Measurements from ENCODE around the gene JMJD4. TPM values are rescaled to one million over a fixed set of nuclear protein-coding genes. Genes with fewer than 3 reads are reported as not detected.

Gene JMJD4
- total and polyA plus RNA-seq, 2 of the 8 experiments (the other 6 are each of a cell fraction or from before 2014, with no cell fraction given): 13.2 to 23.3 TPM

- H3K18ac ChIP-seq (ENCODE audit: extremely low read depth, low read length): no peak overlapping the region
- no peak overlapping the region for H2BK15ac ChIP-seq (ENCODE audit: low read length)
- H3K9me3 ChIP-seq (ENCODE audit: insufficient read depth in 2 of 2, low read depth in 1 of 2, low read length in 1 of 2): no peaks in the 10 kb centered on the region
- H3K4me1 ChIP-seq (replicated peaks in 1 of 4; ENCODE audit: control insufficient read depth in 3 of 4, insufficient read depth in 4 of 4, low read length in 3 of 4): no peaks in the 10 kb centered on the region
- H4K8ac ChIP-seq (ENCODE audit: extremely low read depth, insufficient read depth, low read length): no peak overlapping the region; the same call in 1 of the 2 replicates
- no peak overlapping the region for H3K56ac ChIP-seq (replicated peaks; ENCODE audit: insufficient read length, low read depth, low read length)
- 88% methylated on average over 3 of the region's 8 CpGs; no CpG with 5 or more reads in 1 of the 2 experiments for WGBS, 2 experiments (ENCODE audit: extremely low coverage in 1 of 2, insufficient coverage in 1 of 2, insufficient read length in 1 of 2, insufficient replicate concordance in 2 of 2, low coverage in 1 of 2, low lambda C conversion rate in 2 of 2, missing lambda C conversion rate in 1 of 2)
- H3K4me3 ChIP-seq (ENCODE audit: extremely low read depth in 1 of 4, insufficient read depth in 2 of 4, low read depth in 3 of 4, low read length in 4 of 4): no peak overlapping the region
- CTCF ChIA-PET (ENCODE audit: partially characterized antibody): interaction anchor here (0.7 to 1.1 kb wide), 2 partner anchors 174 to 322 kb away, joined by 3 to 4 read pairs; no protein-coding TSS in a partner anchor
- H4K91ac ChIP-seq (replicated peaks; ENCODE audit: insufficient read length, low read length): no peak overlapping the region
- H3K9ac ChIP-seq (replicated peaks in 1 of 4; ENCODE audit: extremely low read depth in 1 of 4, low read depth in 3 of 4, low read length in 3 of 4): no peak overlapping the region
- no peaks in the 10 kb centered on the region for H3K79me2 ChIP-seq (ENCODE audit: control insufficient read depth in 1 of 2, insufficient read depth in 2 of 2, low read length in 2 of 2)
- no peak for DNase-seq (ENCODE audit: low read depth in 1 of 2, low spot score in 2 of 2)
- no peak overlapping the region for H2BK12ac ChIP-seq (ENCODE audit: low read depth, low read length)
- H3K23me2 ChIP-seq (ENCODE audit: low read depth, low read length): no peaks in the 10 kb centered on the region
- no peak overlapping the region for H3K14ac ChIP-seq (ENCODE audit: insufficient read length)
- H2BK20ac ChIP-seq (ENCODE audit: low read length): no peak overlapping the region
- H3K4ac ChIP-seq (replicated peaks; ENCODE audit: insufficient read length, low read depth, low read length): no peak overlapping the region
- no peak overlapping the region for H2AK5ac ChIP-seq (ENCODE audit: low read depth, low read length)
- POLR2A ChIA-PET (ENCODE audit: partially characterized antibody): no interaction called here
- H3K79me1 ChIP-seq (ENCODE audit: low read depth, low read length): peaks cover 10% of the 10 kb centered on the region
- H4K5ac ChIP-seq (ENCODE audit: insufficient read length, low read depth, low read length): no peak overlapping the region
- H4K20me1 ChIP-seq (replicated peaks in 1 of 2; ENCODE audit: control insufficient read depth in 1 of 2, insufficient read depth in 2 of 2, low read length in 2 of 2): peaks cover 0 to 22% of the 10 kb centered on the region in 2 experiments
- H3K23ac ChIP-seq (ENCODE audit: insufficient read length): no peak overlapping the region
- H3K27ac ChIP-seq (ENCODE audit: low read depth, low read length): no peak overlapping the region
- H3K36me3 ChIP-seq (ENCODE audit: control insufficient read depth in 2 of 4, insufficient read depth in 4 of 4, low read length in 3 of 4): peaks cover 6 to 20% (median 19%) of the 10 kb centered on the region in 4 experiments; a peak in 6 of 8 replicates
- H3K4me2 ChIP-seq (ENCODE audit: insufficient read depth in 1 of 2, low read depth in 2 of 2, low read length in 2 of 2): no peak overlapping the region
- no peak for FAIRE-seq
- no peaks in the 10 kb centered on the region for H3K27me3 ChIP-seq (replicated peaks in 1 of 4; ENCODE audit: control insufficient read depth in 3 of 4, extremely low read depth in 1 of 4, insufficient read depth in 3 of 4, low read length in 3 of 4)
- no peak overlapping the region for H2BK5ac ChIP-seq (ENCODE audit: low read depth, low read length)
- no peak overlapping the region for H2AFZ ChIP-seq (ENCODE audit: low read length)
- H2BK120ac ChIP-seq (replicated peaks; ENCODE audit: low read depth, low read length): no peak overlapping the region
Measured at GRCh38 chr1:227771326-227771725, 36.2 kb upstream of the JMJD4 start.

Measured in H1 (cell line).